NCI-H2171 treated with DMSO at 0.1 percent for 48 hours (cell line): ENCODE data around the gene OR6C1.
"Not testable (repeated sequence)": the region's sequence is repeated elsewhere in the genome, so short reads cannot be mapped to it uniquely, and the experiment has no call there.

Source experiments
- DNase-seq: peaks from one replicate; lab custom pipeline; 2025; lab: John Stamatoyannopoulos, UW

The OR6C1 gene

GRCh38 chr12:55314043-55314442 is at the start of gene OR6C1:
Gene OR6C1, plus strand, starts transcription at chr12:55314343. Its CDS starts 6,257 bp downstream, at chr12:55320600.
- no peak for DNase-seq

DNA sequence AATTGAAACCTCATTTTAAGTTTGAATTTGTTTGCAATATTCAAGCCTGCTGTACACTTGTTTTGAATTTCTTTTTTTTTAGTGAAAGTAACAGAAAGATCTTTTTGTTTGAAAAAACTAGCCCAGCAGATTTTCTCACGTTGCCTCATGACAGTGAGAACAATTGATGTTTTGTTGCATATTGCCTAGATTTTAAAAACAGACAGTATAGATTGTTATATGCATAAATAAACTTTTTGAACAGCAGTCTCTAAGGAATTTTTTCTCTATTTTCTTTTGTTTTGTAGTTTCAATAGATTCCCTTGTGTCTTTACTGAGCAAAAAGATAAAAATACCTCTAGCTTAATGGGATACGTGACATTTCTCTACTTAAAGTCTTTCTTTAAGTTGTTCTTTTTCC is 33.2 kb upstream of the OR6C1 start:
- no peak for DNase-seq

- DNase-seq = no peak
Measured at GRCh38 chr12:55289999-55290398, 24.1 kb upstream of the OR6C1 start.

DNA sequence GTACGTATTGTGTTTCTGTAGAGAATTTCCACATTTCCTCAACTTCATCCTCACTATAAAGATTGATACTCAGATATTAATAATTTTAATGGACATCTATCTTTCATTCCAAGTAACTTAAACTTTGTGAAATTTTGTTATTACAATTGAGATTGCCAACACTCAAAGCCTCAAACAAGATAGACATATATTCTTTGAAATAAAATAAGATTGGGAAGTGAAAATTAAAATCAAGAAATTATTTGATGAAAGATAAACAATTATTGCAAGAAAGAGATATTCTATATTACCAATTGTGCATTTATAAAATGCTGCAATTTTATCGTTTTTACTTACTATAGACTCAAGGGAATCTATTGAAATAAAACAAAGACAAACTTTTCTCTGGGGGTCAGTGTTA is 17.7 kb upstream of the OR6C1 start, which contains the start of gene OR6C6:
Gene OR6C6 (minus strand): TSS at position 101 of the 400 bp plus-strand sequence. CDS start 1,337 bp downstream, outside the sequence.
- DNase-seq = no peak

DNA sequence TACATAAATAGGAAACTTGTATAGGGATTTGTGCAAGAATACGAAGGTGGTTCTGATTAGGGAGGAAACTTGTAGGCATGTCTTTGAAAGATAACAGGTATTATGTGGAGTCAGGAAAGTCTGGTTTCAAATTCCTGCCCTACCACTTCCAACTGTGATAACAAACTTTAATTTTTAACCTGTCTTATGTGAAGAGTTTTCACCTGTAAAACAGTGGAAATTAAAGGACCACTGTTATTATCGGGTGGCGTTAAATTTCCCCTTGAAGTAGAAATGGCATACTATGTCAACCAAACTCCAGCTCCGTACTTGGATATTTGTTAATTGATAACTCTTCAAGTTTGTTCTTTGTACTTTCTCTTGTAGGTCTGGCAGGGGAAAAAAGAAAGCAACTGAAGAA is 6.1 kb downstream of the OR6C1 start:
- DNase-seq = no peak

DNA sequence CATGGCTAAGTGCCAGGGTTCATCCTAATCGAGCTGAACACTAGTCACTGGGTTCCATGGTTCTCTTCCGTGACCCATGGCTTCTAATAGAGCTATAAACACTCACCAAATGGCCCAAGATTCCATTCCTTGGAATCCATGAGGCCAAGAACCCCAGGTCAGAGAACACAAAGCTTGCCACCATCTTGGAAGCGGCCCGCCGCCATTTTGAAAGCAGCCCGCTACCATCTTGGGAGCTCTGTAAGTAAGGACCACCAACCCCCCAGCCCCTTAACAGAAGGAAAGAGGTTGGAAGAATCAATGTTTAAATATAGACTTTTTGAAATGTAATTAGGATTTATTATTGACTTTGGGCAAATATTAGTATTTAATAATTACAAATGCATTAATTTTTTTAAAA is 11.7 kb downstream of the OR6C1 start:
- not testable (repeated sequence) for DNase-seq

GRCh38 chr12:55330446-55330845 is 16.3 kb downstream of the OR6C1 start, which contains the start of gene OR6C3:
Gene OR6C3, plus strand, starts transcription at chr12:55330746. Its CDS starts 955 bp downstream, at chr12:55331701.
- no peak for DNase-seq

DNA sequence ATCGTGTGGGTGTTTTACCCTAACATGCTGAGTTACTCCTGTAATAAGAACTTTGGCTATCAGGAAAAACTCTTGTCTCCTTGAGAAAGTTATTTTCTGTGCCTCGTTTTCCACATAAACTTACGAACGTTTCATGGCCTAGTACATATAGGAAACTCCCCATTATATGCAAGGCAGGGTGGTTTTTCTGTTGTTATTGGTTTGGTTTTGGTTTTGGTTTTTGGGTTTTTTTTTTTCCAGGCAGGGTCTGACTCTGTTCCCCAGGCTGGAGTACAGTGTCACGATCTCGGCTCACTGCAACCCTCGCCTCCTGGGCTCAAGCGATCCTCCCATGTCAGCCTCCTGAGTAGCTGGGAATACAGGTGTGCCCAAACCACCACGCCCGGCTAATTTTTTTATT is 21.9 kb downstream of the OR6C1 start:
- no peak for DNase-seq

DNA sequence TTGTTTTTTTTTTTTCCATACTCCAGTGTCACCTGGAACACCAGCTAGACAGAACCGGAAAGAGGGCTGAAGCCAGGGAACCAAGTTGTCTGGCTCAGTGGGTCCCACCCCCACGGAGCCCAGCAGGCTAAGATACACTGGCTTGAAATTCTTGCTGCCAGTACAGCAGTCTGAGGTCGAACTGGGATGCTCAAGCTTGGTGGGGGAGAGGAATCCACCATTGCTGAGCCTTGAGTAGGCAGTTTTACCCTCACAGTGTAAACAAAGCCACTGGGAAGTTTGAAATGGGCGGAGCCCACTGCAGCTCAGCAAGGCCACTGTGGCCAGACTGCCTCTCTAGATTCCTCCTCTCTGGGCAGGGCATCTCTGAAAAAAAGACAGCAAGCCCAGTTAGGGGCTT is 41.2 kb downstream of the OR6C1 start:
- not testable (repeated sequence) for DNase-seq

DNA sequence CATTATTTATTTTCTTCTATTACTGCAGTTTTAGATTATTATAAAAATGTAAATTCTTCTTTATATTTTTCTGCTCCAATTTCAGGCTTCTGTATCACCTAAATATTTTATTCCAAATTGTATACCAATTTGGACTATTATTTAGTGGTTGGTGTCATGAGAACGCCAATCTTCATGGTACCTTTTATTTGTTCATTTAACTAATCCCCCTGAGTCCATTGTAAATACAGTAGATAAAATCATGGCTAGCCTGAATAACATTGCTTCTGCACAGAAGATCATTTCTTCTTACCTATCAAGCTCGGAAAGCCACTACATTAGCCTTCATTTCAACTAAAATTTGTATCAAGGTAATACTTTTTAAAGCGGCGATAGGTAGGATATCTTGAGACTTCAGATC is 48.5 kb downstream of the OR6C1 start, which contains the start of gene OR6C75:
Gene OR6C75 (plus strand): TSS at position 301 of the 400 bp plus-strand sequence. CDS start 2,136 bp downstream, outside the sequence.
- no peak for DNase-seq

- no peak for DNase-seq
Measured at GRCh38 chr12:55365086-55365485, 50.9 kb downstream of the OR6C1 start.
